Measurements from ENCODE around the gene MND1.

Gene MND1, protein sequence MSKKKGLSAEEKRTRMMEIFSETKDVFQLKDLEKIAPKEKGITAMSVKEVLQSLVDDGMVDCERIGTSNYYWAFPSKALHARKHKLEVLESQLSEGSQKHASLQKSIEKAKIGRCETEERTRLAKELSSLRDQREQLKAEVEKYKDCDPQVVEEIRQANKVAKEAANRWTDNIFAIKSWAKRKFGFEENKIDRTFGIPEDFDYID

DNA sequence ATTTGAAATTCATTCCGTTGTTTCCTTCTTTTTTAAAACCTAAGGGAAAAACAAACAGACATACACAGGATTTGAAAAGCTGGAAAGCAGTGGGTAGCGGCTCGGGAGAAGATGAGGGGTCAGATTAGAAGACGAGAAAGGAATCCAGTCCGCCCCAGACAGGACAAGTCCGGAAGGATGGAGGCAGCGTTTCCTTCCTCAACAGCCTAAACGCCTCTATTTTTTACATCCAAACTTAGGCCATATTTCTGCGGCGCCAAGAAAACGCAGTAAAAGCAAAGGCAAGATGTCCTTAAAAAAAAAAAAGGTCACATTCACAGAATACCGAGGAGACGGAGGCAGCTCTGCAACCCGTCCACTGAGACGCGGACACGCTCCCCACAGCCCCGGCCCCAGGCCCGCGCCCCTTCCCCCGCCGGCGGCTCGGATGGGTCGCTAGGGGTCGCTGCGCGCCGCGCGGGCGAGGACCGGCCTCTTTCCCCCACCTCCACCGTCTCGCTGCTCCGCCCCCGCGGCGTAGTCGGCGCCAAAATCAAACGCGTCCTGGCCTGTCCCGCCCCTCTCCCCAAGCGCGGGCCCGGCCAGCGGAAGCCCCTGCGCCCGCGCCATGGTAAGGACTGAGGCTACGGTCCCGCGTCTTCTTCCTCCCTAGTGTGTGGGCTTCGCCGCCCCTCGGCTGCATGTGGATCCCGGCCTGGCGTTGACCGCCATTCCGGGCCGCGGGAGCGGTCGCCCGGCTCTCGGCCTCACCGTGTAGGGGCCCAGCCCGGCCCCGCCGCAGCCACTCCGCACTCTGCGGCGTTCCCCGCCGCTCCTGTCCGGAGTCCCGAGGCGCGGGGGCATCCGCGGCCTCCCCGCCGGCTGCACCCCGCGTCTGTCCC lies at the start of gene MND1:
TSS of gene MND1 (plus strand) at position 558 of the 881 bp plus-strand sequence. CDS start at position 608, 50 bp downstream.
- DNase-seq (ENCODE audit: low read depth) = peak; percentile 83

DNA sequence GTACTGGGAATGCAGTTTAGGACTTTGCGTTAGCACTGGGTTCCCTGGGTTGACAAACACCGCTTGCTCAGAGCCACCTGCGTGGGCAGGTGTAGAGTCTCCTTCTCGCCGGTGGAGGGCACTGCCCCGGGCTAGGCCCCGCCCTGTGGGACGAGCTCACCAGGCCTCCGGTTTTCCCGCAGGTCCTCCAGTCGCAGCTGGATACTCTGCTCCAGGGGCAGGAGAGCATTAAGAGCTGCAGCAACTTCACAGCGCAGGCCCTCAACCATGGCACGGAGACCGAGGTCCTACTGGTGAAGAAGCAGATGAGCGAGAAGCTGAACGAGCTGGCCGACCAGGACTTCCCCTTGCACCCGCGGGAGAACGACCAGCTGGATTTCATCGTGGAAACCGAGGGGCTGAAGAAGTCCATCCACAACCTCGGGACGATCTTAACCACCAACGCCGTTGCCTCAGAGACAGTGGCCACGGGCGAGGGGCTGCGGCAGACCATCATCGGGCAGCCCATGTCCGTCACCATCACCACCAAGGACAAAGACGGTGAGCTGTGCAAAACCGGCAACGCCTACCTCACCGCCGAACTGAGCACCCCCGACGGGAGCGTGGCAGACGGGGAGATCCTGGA lies 49.2 kb upstream of the MND1 start:
- no peak for DNase-seq (ENCODE audit: low read depth)

DNA sequence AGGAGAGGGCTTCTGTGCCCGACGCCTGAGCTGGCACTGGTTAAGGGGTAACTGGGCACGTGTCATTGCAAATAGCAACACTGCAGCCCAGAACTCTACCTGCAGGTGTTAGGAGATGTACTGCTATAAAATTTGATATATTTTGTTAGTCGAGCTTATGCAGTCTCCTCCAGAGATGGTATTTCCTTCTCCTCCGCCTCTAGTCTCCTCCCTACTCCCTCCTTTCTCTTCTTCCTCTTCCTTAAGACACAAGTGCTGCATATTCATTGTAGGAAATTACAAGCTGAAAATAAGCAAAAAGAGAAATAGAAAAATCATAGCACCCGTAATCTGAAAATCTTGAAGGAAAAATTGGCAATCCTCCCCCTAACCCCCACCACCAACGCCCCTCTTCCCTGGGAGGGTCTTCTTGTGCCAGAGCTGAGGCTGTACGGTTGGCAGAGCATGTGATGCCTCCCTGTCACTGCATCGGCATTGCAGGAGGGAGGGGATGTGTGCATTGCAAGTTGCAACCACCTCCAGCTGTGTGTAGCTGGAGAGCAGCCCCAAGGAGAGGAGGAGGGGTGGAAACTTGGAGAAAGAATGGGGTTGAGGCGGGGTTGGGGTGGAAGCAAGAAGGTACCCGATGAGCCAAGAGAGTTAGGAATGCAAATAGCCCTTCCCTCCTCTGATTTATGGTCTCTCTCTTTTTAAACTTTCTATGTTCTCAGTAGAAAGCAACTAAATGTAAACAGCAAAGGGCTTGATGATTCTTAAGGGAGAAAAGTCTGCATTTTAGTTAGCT lies 48.3 kb upstream of the MND1 start:
- no peak for DNase-seq (ENCODE audit: low read depth)

DNA sequence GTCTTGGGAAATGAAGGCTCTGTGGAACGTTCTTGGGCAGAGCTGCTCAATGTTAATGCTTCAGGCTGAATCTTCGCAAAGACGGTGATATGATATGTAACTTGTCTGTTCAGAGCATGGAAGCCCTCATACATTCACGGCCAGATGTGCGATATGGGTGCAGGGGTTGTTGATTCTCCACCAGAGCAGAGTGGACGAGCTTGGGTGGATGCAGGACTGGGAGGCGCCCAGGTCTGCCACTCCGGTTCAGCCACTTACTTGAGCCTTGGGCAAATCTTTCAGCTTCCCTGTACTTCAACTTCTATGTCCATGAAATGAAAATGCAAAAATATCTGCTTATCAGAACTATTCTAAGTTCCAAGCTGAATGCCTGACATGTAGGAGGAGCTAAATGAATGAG lies 47.4 kb upstream of the MND1 start:
- DNase-seq (ENCODE audit: low read depth) = no peak

DNA sequence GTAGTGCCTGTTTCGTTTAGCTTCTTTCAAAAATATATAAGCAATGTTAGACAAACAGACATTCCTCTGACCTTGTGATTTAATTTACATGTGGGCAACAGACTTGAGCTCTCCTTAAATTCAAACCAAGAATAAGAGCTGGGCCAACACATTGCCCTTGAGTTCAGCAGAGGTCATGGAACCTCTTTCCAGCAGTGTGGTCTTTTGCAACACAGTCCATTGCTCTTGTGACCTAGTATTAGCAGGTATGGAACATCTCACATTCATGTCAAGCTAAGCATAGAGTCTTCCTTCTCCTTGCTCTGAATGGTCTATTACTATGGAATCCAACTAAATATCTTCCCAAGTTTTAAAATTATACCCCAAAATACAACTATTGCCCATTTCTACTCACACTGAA lies 33.7 kb upstream of the MND1 start:
- DNase-seq (ENCODE audit: low read depth) = no peak

DNA sequence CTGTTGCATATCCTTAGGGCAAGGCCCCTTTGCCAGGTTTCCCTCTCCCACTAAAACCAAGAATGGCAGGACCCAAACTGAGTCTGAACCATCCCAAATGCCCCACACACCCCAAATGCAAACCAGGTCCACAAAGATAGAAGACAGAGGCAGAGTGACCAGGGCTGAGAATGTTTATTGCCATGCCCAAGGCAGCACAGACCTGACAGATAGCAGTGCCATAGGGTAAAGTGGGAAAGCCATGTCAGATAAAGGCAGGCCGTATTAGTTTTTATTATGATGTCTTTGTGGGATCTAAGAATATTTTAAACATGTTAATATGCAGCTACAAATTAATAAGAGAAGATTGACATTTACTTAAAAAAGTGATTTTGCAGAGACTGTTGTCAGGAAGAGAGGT lies 29.6 kb upstream of the MND1 start:
- DNase-seq (ENCODE audit: low read depth) = no peak

DNA sequence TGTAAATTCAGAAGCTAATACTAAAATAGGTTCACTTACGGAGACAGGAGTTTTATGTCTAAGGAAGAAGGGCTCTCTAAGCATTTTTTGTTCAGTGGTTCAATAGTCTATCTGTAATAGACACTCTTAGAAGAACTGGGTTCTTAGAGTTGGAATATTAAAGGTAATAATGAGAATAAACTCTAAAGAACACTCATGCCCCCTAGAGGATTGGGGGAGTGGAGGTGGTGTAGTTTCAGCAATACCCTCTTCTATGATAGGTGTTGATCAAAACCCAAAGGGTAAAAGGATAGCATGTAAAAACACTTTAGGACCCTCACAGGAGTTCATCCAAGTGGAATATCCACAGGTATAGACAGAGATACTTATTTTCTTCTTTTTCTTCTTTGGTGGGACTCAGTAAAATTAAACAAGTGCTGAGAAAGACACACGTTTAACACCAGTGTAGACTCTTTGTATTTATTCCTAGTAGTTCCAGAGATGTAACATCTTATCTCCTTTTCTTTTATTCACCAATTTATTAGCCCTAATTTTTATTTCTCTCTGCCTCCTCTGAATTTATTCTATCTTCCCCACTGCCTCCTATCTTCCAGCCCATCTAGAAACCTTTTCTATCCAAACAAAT lies 25.7 kb upstream of the MND1 start:
- DNase-seq (ENCODE audit: low read depth) = no peak

DNA sequence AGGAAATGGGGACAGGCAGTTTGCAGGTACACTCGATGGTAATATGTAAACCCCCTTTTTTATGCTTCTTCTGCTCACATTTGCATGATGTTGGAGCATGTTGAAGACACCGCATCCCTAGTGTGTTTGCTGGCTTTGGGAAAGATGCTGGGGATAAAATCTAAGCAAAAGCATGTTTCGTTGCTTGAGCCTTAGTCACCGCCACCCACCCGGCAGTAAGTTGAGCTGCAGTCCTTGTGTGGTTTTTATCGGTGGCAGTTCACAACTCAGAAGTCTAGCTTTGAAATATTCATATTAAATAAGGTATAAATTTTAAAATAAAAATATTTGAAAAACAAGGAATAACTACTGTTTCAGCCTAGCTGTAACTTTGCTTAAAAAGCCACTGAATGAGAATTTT lies 21.7 kb upstream of the MND1 start:
- DNase-seq (ENCODE audit: low read depth) = no peak

DNA sequence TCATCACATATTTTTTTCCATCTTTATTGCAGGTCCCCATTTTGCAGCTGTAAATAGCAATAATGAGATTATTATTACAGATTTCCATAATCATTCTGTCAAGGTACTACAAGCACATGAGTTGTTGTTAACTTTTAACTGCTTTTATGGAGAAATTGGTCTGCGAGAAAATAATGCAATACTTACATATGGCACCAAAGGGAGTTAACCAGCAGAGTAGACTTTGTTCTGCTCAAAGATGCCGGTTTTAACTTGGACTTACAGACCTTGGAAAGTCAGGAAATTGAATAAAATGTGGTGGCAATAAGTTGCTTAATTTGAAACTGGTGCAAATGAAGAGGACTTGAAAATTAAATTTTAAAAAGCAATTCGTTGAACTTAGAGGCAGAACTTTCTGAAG lies 20.4 kb upstream of the MND1 start:
- no peak for DNase-seq (ENCODE audit: low read depth)

DNA sequence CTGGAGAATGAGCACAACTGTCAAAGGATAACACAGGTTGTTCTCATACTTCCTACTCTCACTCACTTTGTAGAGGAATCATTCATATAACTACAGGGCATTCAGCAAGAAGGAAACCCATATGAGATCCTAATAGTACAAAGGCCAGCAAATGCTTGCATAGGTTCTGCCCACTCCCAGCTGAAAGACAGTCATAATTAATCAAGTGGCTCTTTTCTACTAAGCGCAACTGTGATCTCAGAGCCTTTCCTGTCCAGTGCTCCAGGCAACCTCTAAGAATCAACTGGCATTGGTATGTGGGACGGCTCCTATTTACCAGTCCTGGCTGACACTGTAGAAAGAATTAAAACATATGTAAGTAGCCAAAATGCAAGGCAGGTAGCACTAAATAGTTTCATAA lies 18.9 kb upstream of the MND1 start:
- DNase-seq (ENCODE audit: low read depth) = no peak

DNA sequence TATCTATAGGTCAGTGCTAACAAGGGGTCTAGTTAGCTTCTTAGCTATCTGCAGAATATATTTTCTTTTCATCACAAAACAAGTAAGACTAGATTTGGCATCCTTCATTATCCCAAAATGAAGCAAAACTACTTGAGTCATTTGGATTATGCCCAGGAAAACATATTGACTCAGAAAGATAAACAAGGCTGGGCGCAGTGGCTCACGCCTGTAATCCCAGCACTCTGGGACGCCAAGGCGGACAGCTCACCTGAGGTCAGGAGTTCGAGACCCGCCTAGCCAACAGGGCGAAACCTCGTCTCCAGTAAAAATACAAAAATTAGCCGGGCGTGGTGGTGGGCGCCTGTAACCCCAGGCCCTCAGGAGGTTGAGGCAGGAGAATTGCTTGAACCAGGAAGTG lies 18.0 kb upstream of the MND1 start:
- DNase-seq (ENCODE audit: low read depth) = no peak

DNA sequence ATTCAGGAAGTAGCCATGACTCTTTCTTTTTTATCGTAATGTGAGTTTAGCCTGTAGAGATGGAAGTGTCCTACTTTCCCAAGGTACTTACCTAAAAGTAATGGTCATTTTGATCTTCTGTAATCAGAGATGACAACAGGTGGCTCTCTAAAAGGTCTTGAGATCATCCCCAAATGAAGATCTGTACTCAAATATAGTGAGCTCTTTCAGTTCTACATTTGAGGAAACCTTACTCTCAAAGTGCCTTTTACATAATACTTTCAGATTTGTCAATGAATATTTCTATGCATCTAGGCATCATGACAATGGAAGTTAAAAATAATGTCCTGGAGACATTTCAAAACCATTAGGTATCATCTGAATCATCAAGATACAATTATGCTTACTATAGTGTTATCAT lies 17.2 kb upstream of the MND1 start:
- DNase-seq (ENCODE audit: low read depth) = no peak

DNA sequence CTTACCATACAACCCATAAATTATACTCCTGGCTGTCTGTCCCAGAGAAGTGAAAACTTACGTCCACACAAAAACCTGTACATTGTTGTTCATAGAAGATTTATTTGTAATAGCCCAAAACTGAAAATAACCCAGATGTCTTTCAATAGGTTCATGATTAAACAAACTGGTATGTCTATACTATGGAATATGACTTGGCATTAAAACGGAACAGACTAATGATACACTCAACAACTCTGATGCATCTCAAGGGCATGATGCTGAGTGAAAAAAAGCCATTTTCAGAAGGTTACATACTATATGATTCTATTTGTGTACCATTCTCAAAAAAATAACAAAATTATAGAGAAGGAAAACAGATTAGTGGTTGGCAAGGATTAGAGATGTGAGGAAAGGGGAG lies 11.6 kb upstream of the MND1 start:
- no peak for DNase-seq (ENCODE audit: low read depth)

DNA sequence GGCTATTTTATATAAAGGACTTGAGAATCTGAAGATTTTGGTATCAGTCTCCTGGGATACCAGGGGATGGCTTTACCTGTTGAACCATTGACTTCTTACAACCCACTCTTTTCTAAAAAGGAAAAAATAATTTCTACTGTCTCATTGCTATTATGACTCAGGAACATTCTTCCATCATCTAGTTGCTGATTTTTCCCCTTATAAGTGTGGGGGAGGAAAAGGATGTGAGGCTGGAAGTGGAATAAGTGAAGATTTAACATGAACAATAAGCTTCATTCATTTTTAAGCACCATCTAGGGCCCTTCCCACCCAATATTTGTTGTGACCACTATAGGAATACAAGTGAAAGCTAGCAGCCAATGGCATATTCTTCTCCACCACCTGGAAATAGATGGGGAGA lies 10.6 kb upstream of the MND1 start:
- no peak for DNase-seq (ENCODE audit: low read depth)

DNA sequence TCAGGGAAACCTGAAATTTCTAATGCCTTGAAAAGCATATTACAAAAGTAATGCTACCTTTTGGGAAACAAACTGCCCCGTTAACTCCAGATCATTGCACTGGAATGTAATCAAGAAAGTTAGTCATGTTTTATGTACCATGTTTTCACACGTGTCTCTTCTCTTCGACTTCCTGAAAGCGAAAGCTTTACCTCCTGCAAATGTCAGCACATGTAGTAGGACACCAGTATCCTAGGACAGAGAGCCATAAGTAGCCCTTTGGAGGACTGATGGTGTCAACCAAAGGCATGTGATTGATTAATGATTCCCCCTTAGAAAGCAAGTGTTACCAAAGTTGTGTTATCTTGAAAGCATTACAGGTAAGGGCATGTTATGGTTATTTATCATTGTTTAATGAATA lies 8.8 kb upstream of the MND1 start:
- DNase-seq (ENCODE audit: low read depth) = no peak

DNA sequence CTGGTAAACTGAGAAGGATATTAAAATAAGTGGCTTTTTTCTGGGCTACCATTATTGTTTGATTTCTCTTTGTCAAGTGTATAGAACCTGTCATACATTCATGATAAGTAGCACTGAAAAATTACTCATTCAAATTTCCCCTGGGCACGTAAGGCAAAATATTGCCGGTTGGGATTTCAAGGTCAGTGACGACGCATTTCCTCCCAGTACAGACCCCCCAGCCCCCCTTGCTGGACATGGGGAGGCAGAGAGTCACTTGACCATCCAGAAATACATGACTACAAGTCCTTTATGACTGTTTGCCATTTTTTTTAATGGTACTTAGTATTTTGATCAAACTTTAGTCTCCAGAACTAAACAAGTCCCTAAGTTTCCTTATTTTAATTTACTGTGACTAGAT lies 6.8 kb upstream of the MND1 start:
- no peak for DNase-seq (ENCODE audit: low read depth)

DNA sequence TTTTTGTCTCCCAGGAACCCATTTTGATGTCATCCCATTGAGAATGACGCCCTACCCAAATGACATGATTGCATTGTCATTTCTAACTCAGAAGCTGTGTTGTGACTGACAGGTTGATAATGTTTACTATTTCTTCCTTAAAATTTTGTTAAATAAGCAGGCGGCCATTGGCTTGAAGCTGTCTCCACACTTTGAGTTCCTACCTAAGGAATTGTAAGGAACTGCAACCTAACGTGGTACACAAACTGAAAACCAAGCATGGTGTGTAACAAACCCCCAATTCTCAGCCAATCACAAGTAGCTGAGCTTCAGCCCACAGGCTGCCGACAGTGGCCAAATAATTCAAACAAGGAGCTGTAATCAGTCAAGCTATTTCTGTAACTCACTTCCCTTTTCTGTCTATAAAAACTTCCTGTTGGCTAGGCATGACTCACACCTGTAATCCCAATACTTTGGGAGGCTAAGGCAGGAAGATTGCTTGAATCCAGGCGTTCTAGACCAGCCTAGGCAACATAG lies 2.9 kb upstream of the MND1 start:
- DNase-seq (ENCODE audit: low read depth) = no peak

DNA sequence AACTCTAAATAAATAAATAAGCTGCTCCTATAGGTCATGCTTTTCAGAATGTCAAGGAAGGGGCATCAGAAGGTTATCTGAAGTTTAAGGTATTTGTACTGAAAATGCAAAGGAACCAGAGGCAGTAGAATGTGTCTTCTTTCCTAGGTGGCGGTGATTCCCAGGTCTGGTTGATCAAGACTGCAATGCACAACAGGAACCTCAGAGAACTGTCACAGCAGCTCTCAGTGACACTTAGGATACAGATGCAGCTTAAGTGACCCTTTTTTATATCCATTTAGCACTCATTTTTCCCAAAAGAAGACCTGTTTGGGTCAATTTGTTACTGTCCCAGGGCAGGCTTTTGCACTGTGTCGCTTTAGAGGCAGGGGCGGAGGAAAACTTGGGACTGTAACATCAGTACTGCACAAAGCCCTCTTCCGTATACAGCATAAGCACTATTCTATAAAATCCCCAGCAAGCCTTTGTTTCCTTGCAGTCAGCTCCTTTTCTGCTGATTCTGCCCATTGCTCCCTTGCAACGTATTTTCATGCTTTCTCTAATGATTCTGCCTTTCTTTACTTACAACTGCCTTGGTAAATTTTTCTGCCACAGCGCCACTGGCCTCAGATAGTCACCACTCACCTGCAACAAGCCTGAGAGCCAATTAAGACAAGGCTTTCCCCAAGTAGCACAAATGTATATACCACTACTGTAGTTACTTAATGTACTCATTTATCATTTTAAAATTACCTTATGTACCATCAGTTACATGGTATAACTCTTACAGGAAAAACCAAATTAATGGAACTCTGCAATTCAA lies 1.5 kb upstream of the MND1 start:
- DNase-seq (ENCODE audit: low read depth) = no peak

DNA sequence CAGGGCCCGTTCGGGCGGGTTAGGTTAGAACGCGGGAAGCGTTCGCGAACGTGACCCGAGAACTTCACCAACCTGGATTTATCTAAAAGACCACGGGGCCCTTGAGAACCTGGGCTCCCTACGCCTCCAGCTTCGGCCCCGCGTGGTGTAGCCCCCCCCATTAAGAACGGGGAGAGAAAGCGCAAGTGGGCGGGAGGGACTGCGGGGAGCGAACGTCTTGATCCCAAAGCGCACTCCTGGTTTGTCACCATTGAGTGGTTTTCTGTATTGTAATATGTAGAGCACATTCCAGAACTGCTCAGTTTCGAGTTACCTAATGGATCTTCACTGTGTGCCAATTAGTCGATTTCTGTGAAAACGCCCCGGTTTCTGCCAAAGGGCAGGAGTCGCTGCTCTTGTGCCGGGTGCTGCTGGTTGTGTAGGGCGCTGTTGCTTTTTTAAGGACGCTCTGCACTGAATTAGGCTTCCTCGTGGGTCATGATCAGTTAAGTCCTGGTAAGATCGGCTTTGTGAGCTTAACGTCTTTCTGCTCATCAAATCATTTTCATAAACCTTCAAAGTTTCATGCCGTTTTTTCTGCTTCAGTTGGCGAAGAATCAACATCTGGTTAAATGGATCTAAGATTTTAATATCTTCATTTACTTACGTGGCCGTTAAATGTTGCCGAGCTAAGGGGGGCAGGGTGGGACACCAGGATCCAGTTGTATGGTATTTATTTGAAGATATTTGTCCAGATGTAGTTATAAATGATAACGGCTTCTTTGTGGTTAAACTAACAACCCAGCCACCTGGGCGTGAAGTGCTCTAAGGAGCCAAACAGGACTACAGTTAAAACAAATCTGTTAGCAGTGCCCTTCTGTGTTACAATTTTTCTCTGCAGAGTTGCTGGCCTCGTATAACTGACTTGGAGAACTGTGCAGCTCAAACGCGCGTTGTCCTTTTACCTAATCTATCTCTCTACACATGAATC lies 809 bp downstream of the MND1 start:
- DNase-seq (ENCODE audit: low read depth) = peak; percentile 17

DNA sequence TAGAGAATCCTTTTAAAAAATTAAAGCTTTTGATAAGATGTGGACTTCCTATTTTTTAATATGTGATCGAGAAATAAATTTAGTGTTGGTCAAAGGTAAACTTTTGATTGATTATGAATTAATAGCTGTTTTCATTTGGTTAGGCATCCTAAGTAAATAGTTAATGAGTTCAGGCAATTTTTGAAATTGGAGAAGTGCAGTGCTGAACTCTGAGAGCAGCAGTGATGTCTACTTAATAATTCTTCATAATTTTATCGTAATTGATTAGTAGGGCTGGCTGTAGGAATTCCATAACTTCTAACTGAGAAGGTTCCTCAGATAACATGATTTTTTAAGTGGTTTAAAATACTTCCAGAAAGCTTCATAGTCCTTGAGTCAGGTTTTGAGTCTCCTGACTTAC lies 1.5 kb downstream of the MND1 start:
- no peak for DNase-seq (ENCODE audit: low read depth)
